ENCODE results near the gene BLNK. TPM values are rescaled to one million over a fixed set of nuclear protein-coding genes. Genes with fewer than 3 reads are reported as not detected.

BLNK gene
- total RNA-seq (0.33 and 0.51 TPM in 2 replicates), polyA plus RNA-seq (not detected in 2 replicates), polyA minus RNA-seq (ENCODE audit: low replicate concordance) (not detected in 2 replicates)
- not detected in 2 replicates for polyA plus RNA-seq (2012)

DNA sequence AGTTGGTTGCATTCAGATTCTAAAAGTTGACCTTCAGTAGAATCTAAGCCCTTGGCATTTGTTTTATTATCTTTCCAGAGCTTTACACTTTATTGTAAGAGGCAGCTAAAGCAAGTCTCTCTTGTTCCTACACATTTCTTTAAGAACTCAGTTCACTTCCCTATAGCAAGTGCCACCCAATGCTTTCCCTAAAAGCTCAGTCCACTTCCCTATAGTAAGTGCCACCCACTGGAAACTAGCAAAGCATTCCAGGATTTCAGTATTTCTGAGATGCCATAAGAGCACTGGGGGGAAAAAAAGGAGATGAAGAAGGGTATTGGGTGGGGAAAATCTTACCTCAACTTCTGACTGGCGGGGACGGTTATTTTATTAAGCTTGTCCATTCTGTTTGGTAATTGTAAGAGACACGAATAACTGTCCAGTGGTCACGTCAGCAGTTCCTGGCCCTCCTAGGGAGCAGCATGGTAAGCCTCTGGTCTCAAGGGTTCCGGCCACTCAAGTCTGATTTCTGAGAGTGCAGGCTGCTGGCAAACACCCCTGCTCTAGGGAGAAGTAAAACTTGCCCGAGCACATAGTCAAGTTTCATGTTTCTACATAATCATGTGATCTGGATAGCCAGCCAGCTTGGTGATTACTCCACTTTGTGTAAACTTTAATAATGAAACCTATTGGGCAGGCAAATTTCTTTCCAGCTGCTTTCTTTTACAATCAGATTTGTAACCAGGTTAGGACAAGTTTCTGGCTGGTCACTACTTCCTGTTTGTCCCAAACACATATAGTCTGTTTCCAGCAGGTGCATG is at the start of gene BLNK:
TSS of gene BLNK (minus strand) at position 554 of the 800 bp plus-strand sequence. CDS start at position 383, 171 bp downstream.
- H3K4me3 ChIP-seq (replicated peaks in 1 of 4; ENCODE audit: control extremely low read depth in 1 of 4, insufficient read depth in 1 of 4, low read depth in 3 of 4, low read length in 4 of 4): peak within 1 kb of the TSS in 2 of 4 experiments; percentile 23 to 46
- no peaks in the 10 kb centered on the region for H4K20me1 ChIP-seq (ENCODE audit: control insufficient read depth, extremely low read depth, insufficient read depth, low read length)
- H3K4me1 ChIP-seq (ENCODE audit: control insufficient read depth, extremely low read depth, insufficient read depth, low read length): no peaks in the 10 kb centered on the region
- H3K27me3 ChIP-seq (ENCODE audit: control insufficient read depth, insufficient read depth, low read length): no peaks in the 10 kb centered on the region
- H3K4me2 ChIP-seq (ENCODE audit: extremely low read depth, insufficient read depth, low read length): no peak within 1 kb of the TSS
- peak in 1 of 2 donors; percentile 64 for DNase-seq (ENCODE audit: low read depth in 2 of 2)
- H3K9ac ChIP-seq (ENCODE audit: insufficient read depth, low read length): no peak within 1 kb of the TSS
- no peaks in the 10 kb centered on the region for H3K9me3 ChIP-seq (ENCODE audit: control insufficient read depth, insufficient read depth, low read depth, low read length)
- no peak within 1 kb of the TSS for H2AFZ ChIP-seq (ENCODE audit: low read length)
- no peaks in the 10 kb centered on the region for H3K36me3 ChIP-seq (ENCODE audit: control insufficient read depth, insufficient read depth, low read length)
- no peak within 1 kb of the TSS for H3K27ac ChIP-seq (ENCODE audit: insufficient read depth, low read length)
- H3K79me2 ChIP-seq (ENCODE audit: control insufficient read depth, insufficient read depth, low read length): no peaks in the 10 kb centered on the region
- TF ChIP-seq EZH2 (IDR thresholded peaks at IDR 0.05; ENCODE audit: low read length, missing control alignments): no peak
- TF ChIP-seq, protein P1, sequence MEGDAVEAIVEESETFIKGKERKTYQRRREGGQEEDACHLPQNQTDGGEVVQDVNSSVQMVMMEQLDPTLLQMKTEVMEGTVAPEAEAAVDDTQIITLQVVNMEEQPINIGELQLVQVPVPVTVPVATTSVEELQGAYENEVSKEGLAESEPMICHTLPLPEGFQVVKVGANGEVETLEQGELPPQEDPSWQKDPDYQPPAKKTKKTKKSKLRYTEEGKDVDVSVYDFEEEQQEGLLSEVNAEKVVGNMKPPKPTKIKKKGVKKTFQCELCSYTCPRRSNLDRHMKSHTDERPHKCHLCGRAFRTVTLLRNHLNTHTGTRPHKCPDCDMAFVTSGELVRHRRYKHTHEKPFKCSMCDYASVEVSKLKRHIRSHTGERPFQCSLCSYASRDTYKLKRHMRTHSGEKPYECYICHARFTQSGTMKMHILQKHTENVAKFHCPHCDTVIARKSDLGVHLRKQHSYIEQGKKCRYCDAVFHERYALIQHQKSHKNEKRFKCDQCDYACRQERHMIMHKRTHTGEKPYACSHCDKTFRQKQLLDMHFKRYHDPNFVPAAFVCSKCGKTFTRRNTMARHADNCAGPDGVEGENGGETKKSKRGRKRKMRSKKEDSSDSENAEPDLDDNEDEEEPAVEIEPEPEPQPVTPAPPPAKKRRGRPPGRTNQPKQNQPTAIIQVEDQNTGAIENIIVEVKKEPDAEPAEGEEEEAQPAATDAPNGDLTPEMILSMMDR (conservative IDR thresholded peaks at IDR 0.05 in 1 of 2, IDR thresholded peaks at IDR 0.05 in 1 of 2; ENCODE audit: low read depth in 1 of 2, low read length in 2 of 2): no peak

DNA sequence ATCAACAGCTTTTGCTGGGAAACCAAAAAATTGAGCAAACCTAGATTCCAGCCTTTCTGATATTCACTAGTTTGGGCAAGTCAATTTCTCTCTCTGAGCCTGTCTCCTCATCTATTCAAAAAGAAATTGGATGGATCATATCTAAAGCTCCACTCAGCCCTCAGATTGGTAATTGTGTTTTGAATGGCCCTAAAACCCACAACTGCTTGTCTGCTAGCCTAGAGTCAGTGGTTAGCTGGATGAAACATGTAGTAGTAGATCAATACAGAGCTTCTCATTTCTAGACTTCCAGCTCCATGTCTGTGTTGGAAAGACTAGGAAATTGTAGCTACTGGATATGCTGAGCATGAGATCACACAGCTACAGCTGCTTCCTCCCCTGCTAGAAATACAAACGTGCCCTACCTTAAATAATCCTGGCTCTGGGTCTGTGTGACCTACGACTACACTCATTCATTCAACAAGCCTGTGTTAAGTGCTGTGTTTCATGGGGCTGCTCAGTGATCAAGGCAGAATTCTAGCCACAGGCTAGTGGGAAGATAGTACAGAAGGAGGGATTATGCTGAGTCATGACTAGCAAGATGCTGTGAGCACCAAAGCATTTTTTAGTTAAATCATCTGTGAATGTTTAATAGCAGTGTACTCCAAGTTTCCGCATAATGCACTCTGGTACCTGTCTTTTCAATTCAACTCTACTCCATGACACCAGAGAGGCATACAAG is 48.5 kb upstream of the BLNK start:
- TF ChIP-seq, protein P1 (conservative IDR thresholded peaks at IDR 0.05 in 1 of 2, IDR thresholded peaks at IDR 0.05 in 1 of 2; ENCODE audit: low read depth in 1 of 2, low read length in 2 of 2): no peak
- TF ChIP-seq EZH2 (IDR thresholded peaks at IDR 0.05; ENCODE audit: low read length, missing control alignments): no peak
- Histone ChIP-seq H3K4me3 (replicated peaks in 1 of 4; ENCODE audit: control extremely low read depth in 1 of 4, insufficient read depth in 1 of 4, low read depth in 3 of 4, low read length in 4 of 4) (no peak overlapping the region), H3K4me1 (ENCODE audit: control insufficient read depth, extremely low read depth, insufficient read depth, low read length) (no peaks in the 10 kb centered on the region), H3K27me3 (ENCODE audit: control insufficient read depth, insufficient read depth, low read length) (no peaks in the 10 kb centered on the region), H3K4me2 (ENCODE audit: extremely low read depth, insufficient read depth, low read length) (no peak overlapping the region), H3K27ac (ENCODE audit: insufficient read depth, low read length) (no peak overlapping the region), H3K9ac (ENCODE audit: insufficient read depth, low read length) (no peak overlapping the region), H4K20me1 (ENCODE audit: control insufficient read depth, extremely low read depth, insufficient read depth, low read length) (no peaks in the 10 kb centered on the region), H3K79me2 (ENCODE audit: control insufficient read depth, insufficient read depth, low read length) (no peaks in the 10 kb centered on the region), H2AFZ (ENCODE audit: low read length) (no peak overlapping the region), H3K36me3 (ENCODE audit: control insufficient read depth, insufficient read depth, low read length) (no peaks in the 10 kb centered on the region), H3K9me3 (ENCODE audit: control insufficient read depth, insufficient read depth, low read depth, low read length) (no peaks in the 10 kb centered on the region)
- peak in 1 of 2 donors; percentile 3 for DNase-seq (ENCODE audit: low read depth in 2 of 2)

All from fibroblast of lung (primary cell).